NCI-H1694 treated with DMSO at 0.1 percent for 48 hours (cell line): Measurements from ENCODE around the gene C5orf15.
"Not testable (repeated sequence)": the region's sequence is repeated elsewhere in the genome, so short reads cannot be mapped to it uniquely, and the experiment has no call there.

Experiments used
- DNase-seq: peaks from one replicate; lab custom pipeline; 2025; lab: John Stamatoyannopoulos, UW

Gene C5orf15

GRCh38 chr5:133937628-133938027 is 30.8 kb downstream of the C5orf15 start:
- not testable (repeated sequence) for DNase-seq

GRCh38 chr5:133936651-133937015 is 31.8 kb downstream of the C5orf15 start:
- no peak for DNase-seq

GRCh38 chr5:133935991-133936650 is 32.3 kb downstream of the C5orf15 start:
- not testable (repeated sequence) for DNase-seq

GRCh38 chr5:133935667-133935940 is 32.8 kb downstream of the C5orf15 start:
- no peak for DNase-seq

GRCh38 chr5:133934822-133935666 is 33.4 kb downstream of the C5orf15 start:
- no peak for DNase-seq

GRCh38 chr5:133934311-133934710 is 34.1 kb downstream of the C5orf15 start:
- no peak for DNase-seq

GRCh38 chr5:133933670-133934295 is 34.6 kb downstream of the C5orf15 start:
- DNase-seq: no peak

- DNase-seq: no peak
Measured at GRCh38 chr5:133933169-133933509, 35.3 kb downstream of the C5orf15 start.

- no peak for DNase-seq
Measured at GRCh38 chr5:133932441-133933168, 35.8 kb downstream of the C5orf15 start.

- DNase-seq: no peak
Measured at GRCh38 chr5:133931546-133931945, 36.9 kb downstream of the C5orf15 start.

- no peak for DNase-seq
Measured at GRCh38 chr5:133930813-133931090, 37.7 kb downstream of the C5orf15 start.

- DNase-seq: no peak
Measured at GRCh38 chr5:133930061-133930812, 38.2 kb downstream of the C5orf15 start.

GRCh38 chr5:133928587-133929393 is 39.6 kb downstream of the C5orf15 start:
- DNase-seq: no peak

- DNase-seq: no peak
Measured at GRCh38 chr5:133927300-133928180, 40.9 kb downstream of the C5orf15 start.

GRCh38 chr5:133926489-133927299 is 41.7 kb downstream of the C5orf15 start:
- DNase-seq: peak; percentile 89

- DNase-seq: no peak
Measured at GRCh38 chr5:133925866-133926488, 42.4 kb downstream of the C5orf15 start.

- no peak for DNase-seq
Measured at GRCh38 chr5:133925269-133925668, 43.2 kb downstream of the C5orf15 start.

GRCh38 chr5:133924221-133924920 is 44.1 kb downstream of the C5orf15 start:
- peak; percentile 77 for DNase-seq
